Activated naive CD8-positive, alpha-beta T cell treated with anti-CD3 and anti-CD28 coated beads, Interleukin-2, amount 10 ng/mL, durations not matched to agents 7 days and 5 days (primary cell): ENCODE measurements around the gene GGA1. TPM values are rescaled to one million over a fixed set of nuclear protein-coding genes. Genes with fewer than 3 reads are reported as not detected.

Experiments
- ATAC-seq: fragments of 150-1000 bp; cut with Tn5 transposase; one replicate; pipeline ENCODE4 v1.10.0; 2021; ENCODE audit warnings: low read depth, moderate library complexity
- POLR2A ChIA-PET: fragments of 350-600 bp; sonication (Branson Sonifier 250); formaldehyde crosslinking; loops from one replicate; lab custom pipeline; 2021; ENCODE audit warnings: antibody characterized with exemption; lab: Charles Lee
- DNase-seq: peaks from one replicate; pipeline ENCODE4 v3.0.0; 2021
- H3K27ac Mint-ChIP-seq: one replicate; pipeline ENCODE4 v1.8.0; 2022; ENCODE audit warnings: mild to moderate bottlenecking, mixed read lengths
- H3K27me3 Mint-ChIP-seq: one replicate; pipeline ENCODE4 v1.8.0; 2022; ENCODE audit warnings: mild to moderate bottlenecking, moderate library complexity, mixed read lengths
- H3K36me3 Mint-ChIP-seq: one replicate; pipeline ENCODE4 v1.8.0; 2021; ENCODE audit warnings: mild to moderate bottlenecking, mixed read lengths
- H3K4me1 Mint-ChIP-seq: one replicate; pipeline ENCODE4 v1.8.0; 2021; ENCODE audit warnings: mixed read lengths
- H3K4me3 Mint-ChIP-seq: one replicate; pipeline ENCODE4 v1.8.0; 2022; ENCODE audit warnings: mild to moderate bottlenecking, moderate library complexity, mixed read lengths
- H3K9me3 Mint-ChIP-seq: one replicate; pipeline ENCODE4 v1.8.0; 2021; ENCODE audit warnings: mixed read lengths
- total RNA-seq, 2 experiments: library from RNA; stranded (reverse); gene quantifications; one replicate each; pipeline ENCODE4 v1.2.3, GENCODE V29; 2021

GGA1 gene
- 10 to 100 TPM; 75.3 to 79.5 TPM for total RNA-seq

DNA sequence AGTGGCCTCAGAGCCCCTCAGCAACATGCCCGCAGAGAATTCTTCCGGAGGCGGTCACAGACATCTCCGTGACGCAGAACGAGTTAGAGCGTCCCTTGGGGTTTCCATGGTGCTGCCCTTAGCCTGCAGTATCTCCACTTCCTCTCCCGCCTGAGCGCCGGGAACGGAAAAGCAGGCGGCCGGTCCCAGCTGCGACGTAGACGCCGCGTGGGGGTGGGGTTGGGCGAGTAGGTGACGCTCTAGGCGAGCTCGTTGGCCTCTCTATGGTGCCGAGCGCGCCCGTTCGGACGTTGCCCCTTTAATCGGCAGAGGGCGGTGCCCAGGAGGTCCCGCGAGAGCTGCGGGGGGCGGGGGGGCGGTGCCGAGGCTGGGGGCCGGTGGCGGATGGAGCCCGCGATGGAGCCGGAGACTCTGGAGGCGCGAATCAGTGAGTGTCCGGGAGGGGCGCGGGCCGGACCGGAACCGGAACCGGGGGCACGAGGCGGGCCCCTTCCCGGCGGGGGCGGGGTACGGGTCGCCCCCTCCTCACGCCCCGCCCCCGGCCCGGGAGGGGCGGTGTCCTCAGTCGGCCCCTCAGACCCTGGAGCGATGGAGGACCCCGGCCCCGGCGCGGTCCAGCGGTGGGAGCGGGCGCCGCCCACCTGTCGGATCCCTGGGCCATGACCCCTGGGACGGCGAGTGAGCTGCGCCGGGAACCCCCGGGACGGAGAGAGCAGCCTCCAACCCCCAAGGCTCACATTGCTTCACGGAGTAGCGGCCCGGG is at the start of gene GGA1:
TSS of gene GGA1 (plus strand) at position 358 of the 763 bp plus-strand sequence. CDS start at position 385, 27 bp downstream.
- Mint-ChIP-seq H3K27me3 (peaks cover 7% of the 10 kb centered on the region), H3K27ac (peak within 1 kb of the TSS; percentile 98), H3K4me1 (peaks cover 50% of the 10 kb centered on the region), H3K36me3 (peaks cover 2% of the 10 kb centered on the region), H3K9me3 (no peaks in the 10 kb centered on the region), H3K4me3 (peak within 1 kb of the TSS; percentile 95)
- POLR2A ChIA-PET = interaction anchor here (0.6 to 4.5 kb wide), 26 partner anchors 10 to 386 kb away, joined by 3 to 51 read pairs (median 5); partner anchors contain the start of genes GCAT, LGALS1, NOL12 and PDXP
- ATAC-seq = peak; percentile 81
- peak; percentile 97 for DNase-seq

GRCh38 chr22:37559521-37559900 is 49.1 kb upstream of the GGA1 start:
- Mint-ChIP-seq H3K27ac (no peak overlapping the region), H3K4me3 (no peak overlapping the region), H3K27me3 (peaks cover 70% of the 10 kb centered on the region), H3K4me1 (peaks cover 24% of the 10 kb centered on the region), H3K36me3 (no peaks in the 10 kb centered on the region), H3K9me3 (no peaks in the 10 kb centered on the region)
- DNase-seq (no peak), ATAC-seq (no peak)
- POLR2A ChIA-PET = no interaction called here

DNA sequence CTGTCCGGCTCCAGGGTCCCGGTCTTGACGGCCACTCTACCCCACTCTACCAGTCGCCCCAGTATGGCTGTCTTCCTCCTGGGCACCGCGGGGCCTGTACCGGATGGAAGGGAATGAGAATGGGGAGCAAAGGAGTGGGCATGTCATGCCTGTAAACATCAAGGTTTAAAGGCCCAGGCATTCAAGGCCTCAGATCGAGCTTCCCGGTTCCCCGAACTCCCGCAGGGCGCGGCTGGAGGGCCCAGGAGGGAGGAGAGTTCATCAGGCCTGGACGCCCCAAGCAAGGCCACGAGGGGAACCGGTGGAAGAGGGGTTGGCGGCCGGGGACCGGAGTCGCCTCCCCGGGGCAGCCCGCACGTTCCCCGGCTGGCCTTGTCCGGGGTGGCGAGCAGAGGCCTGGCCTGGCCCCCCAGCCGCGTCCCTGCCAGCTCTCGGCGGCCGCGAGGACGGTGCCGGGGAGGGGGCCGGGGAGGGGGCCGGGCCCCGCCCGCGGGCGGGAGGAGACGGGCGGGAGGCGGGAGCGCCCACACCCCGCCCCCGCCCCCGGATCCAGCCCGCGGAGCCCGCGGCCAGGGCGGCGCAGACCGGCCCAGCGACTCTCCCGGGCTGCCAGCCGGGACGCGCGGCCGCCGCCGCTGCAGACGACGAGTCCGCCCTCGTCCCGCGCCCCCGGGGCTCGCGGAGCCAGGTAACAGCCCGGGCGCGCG is 48.6 kb upstream of the GGA1 start, which contains the start of gene CDC42EP1:
TSS of gene CDC42EP1 (plus strand) at position 580 of the 707 bp plus-strand sequence. CDS start 5,870 bp downstream, outside the sequence.
- Mint-ChIP-seq H3K27ac (no peak within 1 kb of the TSS), H3K36me3 (no peaks in the 10 kb centered on the region)
- ATAC-seq = peak; percentile 18

GRCh38 chr22:37560608-37561211 is 47.9 kb upstream of the GGA1 start:
- POLR2A ChIA-PET = interaction anchor here (0.6 to 8.5 kb wide), 2 partner anchors 19 to 20 kb away, joined by 5 to 70 read pairs; partner anchors contain the start of gene LGALS2
- no peak for ATAC-seq
- DNase-seq = no peak
- H3K4me1 Mint-ChIP-seq = peaks cover 23% of the 10 kb centered on the region
- H3K27me3 Mint-ChIP-seq = peaks cover 66% of the 10 kb centered on the region
- peak overlapping the region; percentile 25 for H3K4me3 Mint-ChIP-seq
- no peak overlapping the region for H3K27ac Mint-ChIP-seq
- no peaks in the 10 kb centered on the region for H3K36me3 Mint-ChIP-seq
- no peaks in the 10 kb centered on the region for H3K9me3 Mint-ChIP-seq

More for the DNA sequence above, 48.6 kb upstream of the GGA1 start, which contains the start of gene CDC42EP1:
- Mint-ChIP-seq H3K4me1 (peaks cover 24% of the 10 kb centered on the region), H3K4me3 (peak within 1 kb of the TSS; percentile 35), H3K27me3 (peaks cover 69% of the 10 kb centered on the region), H3K9me3 (no peaks in the 10 kb centered on the region)
- no peak for DNase-seq
- POLR2A ChIA-PET = no interaction called here

- no peaks in the 10 kb centered on the region for H3K9me3 Mint-ChIP-seq
- DNase-seq = peak; percentile 87
- H3K4me3 Mint-ChIP-seq = peak overlapping the region; percentile 61
- H3K27ac Mint-ChIP-seq = peak overlapping the region; percentile 56
- H3K36me3 Mint-ChIP-seq = no peaks in the 10 kb centered on the region
- peaks cover 21% of the 10 kb centered on the region for H3K4me1 Mint-ChIP-seq
- peaks cover 63% of the 10 kb centered on the region for H3K27me3 Mint-ChIP-seq
- peak; percentile 44 for ATAC-seq
- POLR2A ChIA-PET = interaction anchor here (0.5 to 8.5 kb wide), 4 partner anchors 13 to 31 kb away, joined by 3 to 70 read pairs (median 4); partner anchors contain the start of gene LGALS2
These were observed 47.2 kb upstream of the GGA1 start for GRCh38 chr22:37561212-37562048.

GRCh38 chr22:37562049-37562875 is 46.4 kb upstream of the GGA1 start:
- Mint-ChIP-seq H3K36me3 (no peaks in the 10 kb centered on the region), H3K4me3 (peak overlapping the region; percentile 61), H3K27me3 (peaks cover 56% of the 10 kb centered on the region), H3K27ac (peak overlapping the region; percentile 56), H3K4me1 (peaks cover 29% of the 10 kb centered on the region), H3K9me3 (no peaks in the 10 kb centered on the region)
- POLR2A ChIA-PET = interaction anchor here (0.8 to 8.5 kb wide), 2 partner anchors 22 to 30 kb away, joined by 3 to 70 read pairs; no protein-coding TSS in a partner anchor
- DNase-seq (no peak), ATAC-seq (no peak)

DNA sequence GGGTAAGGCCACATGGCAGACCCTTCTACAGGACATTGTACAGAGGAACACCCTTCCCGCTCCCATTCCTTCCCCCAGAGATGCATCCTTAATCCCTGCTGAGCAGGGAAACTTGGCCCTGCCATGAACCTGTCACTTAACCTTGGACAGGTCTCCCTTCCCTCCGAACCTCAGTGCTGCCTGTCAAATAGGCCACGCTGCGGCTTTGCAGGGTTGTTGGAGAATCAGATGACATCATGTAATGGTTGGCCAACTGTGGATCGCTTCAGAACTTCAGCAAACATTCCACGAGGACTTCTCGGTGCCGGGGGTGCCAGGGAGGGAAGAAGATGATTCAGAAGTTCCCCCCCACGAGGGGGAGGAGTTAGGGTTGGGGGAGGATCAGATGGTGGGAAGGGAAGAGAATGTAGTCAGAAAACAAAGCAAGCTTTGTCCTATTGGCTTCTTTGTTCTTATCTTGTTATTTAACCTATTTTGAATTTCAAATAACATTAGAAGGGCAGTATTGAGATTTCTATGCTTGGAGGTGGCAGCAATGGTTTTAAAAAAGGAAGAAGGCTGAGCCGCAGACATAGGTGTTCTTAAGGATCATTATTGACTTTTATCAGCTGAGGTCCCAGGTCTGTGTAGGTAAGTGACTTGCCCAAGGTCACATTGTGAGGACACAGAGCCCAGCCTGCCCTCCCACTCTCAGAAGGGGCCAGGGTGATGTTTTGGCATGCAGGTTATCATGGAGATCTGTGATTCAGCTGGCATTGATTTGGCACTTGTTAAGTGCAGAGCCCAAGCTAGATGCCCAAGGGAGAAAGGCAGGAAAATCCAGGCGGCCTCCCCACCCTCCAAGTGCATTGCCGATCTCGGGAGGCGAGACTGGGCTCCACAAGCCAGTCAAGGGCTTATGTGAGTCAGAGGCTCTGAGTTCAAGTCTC is 45.2 kb upstream of the GGA1 start:
- POLR2A ChIA-PET = interaction anchor here (0.5 to 8.5 kb wide), 3 partner anchors 14 to 23 kb away, joined by 3 to 70 read pairs (median 5); no protein-coding TSS in a partner anchor
- Mint-ChIP-seq H3K4me1 (peaks cover 33% of the 10 kb centered on the region), H3K36me3 (no peaks in the 10 kb centered on the region), H3K27ac (no peak overlapping the region), H3K9me3 (no peaks in the 10 kb centered on the region), H3K4me3 (no peak overlapping the region), H3K27me3 (peaks cover 48% of the 10 kb centered on the region)
- DNase-seq (no peak), ATAC-seq (no peak)

- Mint-ChIP-seq H3K27ac (no peak overlapping the region), H3K4me3 (no peak overlapping the region), H3K4me1 (peaks cover 33% of the 10 kb centered on the region), H3K9me3 (no peaks in the 10 kb centered on the region), H3K36me3 (no peaks in the 10 kb centered on the region), H3K27me3 (peaks cover 42% of the 10 kb centered on the region)
- no peak for DNase-seq
- POLR2A ChIA-PET = interaction anchor here (0.8 to 8.5 kb wide), 2 partner anchors 19 to 24 kb away, joined by 3 to 70 read pairs; no protein-coding TSS in a partner anchor
- no peak for ATAC-seq
These were observed 44.4 kb upstream of the GGA1 start for GRCh38 chr22:37564111-37564711.

DNA sequence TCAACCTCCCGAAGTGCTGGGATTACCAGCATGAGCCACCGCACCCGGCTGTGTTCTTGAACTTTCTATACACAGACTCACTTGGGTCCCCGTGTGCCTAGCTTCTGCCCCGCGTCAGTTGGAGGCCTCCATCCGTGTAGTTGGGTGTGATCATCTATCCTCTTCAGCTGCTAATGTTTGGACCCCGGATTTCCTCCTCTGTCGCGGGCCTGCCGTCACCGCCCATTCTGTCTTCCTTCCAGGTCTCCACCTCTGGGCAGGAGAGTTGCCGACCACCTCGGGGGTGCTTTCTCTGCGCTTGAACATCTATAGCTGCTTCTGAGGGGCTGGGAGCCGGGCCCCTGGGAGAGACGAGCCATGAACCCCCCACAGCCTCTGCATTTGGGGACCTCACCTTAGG is 42.8 kb upstream of the GGA1 start:
- peak overlapping the region; percentile 2 for H3K4me3 Mint-ChIP-seq
- POLR2A ChIA-PET = interaction anchor here (0.7 to 8.5 kb wide), 10 partner anchors 9 to 323 kb away, joined by 3 to 70 read pairs (median 8); partner anchors contain the start of gene RAC2
- ATAC-seq (no peak), DNase-seq (no peak)
- peaks cover 33% of the 10 kb centered on the region for H3K4me1 Mint-ChIP-seq
- H3K27me3 Mint-ChIP-seq = peaks cover 37% of the 10 kb centered on the region
- H3K27ac Mint-ChIP-seq = peak overlapping the region; percentile 89
- no peaks in the 10 kb centered on the region for H3K9me3 Mint-ChIP-seq
- no peaks in the 10 kb centered on the region for H3K36me3 Mint-ChIP-seq

GRCh38 chr22:37566329-37566837 is 42.3 kb upstream of the GGA1 start:
- no peaks in the 10 kb centered on the region for H3K36me3 Mint-ChIP-seq
- H3K4me1 Mint-ChIP-seq = peaks cover 33% of the 10 kb centered on the region
- peak overlapping the region; percentile 89 for H3K27ac Mint-ChIP-seq
- ATAC-seq (peak; percentile 37), DNase-seq (peak; percentile 69)
- POLR2A ChIA-PET = interaction anchor here (0.8 to 8.5 kb wide), 15 partner anchors 10 to 522 kb away, joined by 3 to 70 read pairs (median 5); partner anchors contain the start of gene RAC2
- H3K4me3 Mint-ChIP-seq = peak overlapping the region; percentile 69
- H3K9me3 Mint-ChIP-seq = no peaks in the 10 kb centered on the region
- H3K27me3 Mint-ChIP-seq = peaks cover 32% of the 10 kb centered on the region
